ENCODE results near the gene DDC.
"Not testable (repeated sequence)": the region's sequence is repeated elsewhere in the genome, so short reads cannot be mapped to it uniquely, and the experiment has no call there.

The DDC gene

GRCh38 chr7:50533866-50534265, 31.3 kb downstream of the DDC start:
- H3K9ac ChIP-seq (ENCODE audit: low read depth, low read length) = no peak overlapping the region
- H3K36me3 ChIP-seq (ENCODE audit: insufficient read depth, low read length) = no peaks in the 10 kb centered on the region
- no peaks in the 10 kb centered on the region for H3K9me3 ChIP-seq (ENCODE audit: control insufficient read depth, insufficient read depth, low read length)
- H3K4me1 ChIP-seq (ENCODE audit: insufficient read depth, low read length) = peaks cover 19% of the 10 kb centered on the region

GRCh38 chr7:50531928-50532327, 33.3 kb downstream of the DDC start:
- peaks cover 23% of the 10 kb centered on the region for H3K4me1 ChIP-seq (ENCODE audit: insufficient read depth, low read length)
- no peaks in the 10 kb centered on the region for H3K36me3 ChIP-seq (ENCODE audit: insufficient read depth, low read length)
- peak overlapping the region; percentile 28; the same call in 1 of the 2 replicates for H3K9ac ChIP-seq (ENCODE audit: low read depth, low read length)
- H3K9me3 ChIP-seq (ENCODE audit: control insufficient read depth, insufficient read depth, low read length) = no peaks in the 10 kb centered on the region

DNA sequence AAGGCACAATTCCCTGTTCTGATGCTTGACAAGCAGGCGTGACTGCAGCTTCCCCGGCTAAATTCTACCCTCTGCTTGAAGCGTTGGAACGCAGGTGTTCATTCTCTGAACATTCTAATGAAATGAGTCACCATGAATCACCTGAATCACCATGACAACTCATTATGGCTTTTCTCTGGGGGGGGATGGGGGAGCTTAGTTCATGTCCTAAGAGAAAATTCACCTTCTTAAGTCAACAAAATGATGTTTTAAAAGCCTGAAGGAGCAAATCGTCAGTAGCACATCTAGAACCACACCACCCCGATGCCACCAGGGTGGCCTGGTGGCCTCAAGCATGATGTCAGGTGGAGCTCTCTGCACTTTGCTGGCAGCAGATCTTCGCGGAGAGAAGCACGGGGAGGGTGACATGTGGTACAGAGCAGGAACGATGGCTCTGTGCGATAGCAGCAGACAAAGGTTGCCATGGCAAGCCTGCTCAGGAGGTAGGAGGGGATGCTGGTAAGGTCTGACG, 33.7 kb downstream of the DDC start:
- Histone ChIP-seq H3K9ac (ENCODE audit: low read depth, low read length) (peak overlapping the region; percentile 28; the same call in 1 of the 2 replicates), H3K4me1 (ENCODE audit: insufficient read depth, low read length) (peaks cover 23% of the 10 kb centered on the region), H3K9me3 (ENCODE audit: control insufficient read depth, insufficient read depth, low read length) (no peaks in the 10 kb centered on the region), H3K36me3 (ENCODE audit: insufficient read depth, low read length) (no peaks in the 10 kb centered on the region)

DNA sequence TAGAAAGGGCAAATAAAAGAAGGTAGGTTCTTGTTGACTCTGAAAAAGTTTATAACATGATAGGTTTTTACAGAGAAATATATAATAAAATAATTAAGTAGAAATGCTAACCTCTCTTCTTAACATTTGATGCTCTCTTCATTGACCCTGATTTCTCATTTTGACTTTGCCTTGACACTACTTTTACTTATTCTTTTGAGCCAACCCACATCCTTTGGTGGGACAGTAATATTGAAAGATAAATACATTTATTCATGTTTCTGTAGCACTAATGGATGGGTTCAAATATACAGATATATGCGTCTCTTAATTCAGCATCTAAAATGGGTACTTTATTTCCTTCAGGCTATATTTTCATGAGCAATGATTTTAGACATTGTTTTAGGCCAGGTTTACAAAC, 34.4 kb downstream of the DDC start:
- no peak overlapping the region for H3K9ac ChIP-seq (ENCODE audit: low read depth, low read length)
- H3K9me3 ChIP-seq (ENCODE audit: control insufficient read depth, insufficient read depth, low read length) = no peaks in the 10 kb centered on the region
- H3K4me1 ChIP-seq (ENCODE audit: insufficient read depth, low read length) = peaks cover 23% of the 10 kb centered on the region
- no peaks in the 10 kb centered on the region for H3K36me3 ChIP-seq (ENCODE audit: insufficient read depth, low read length)

GRCh38 chr7:50529093-50529862, 35.9 kb downstream of the DDC start:
- no peak overlapping the region for H3K9ac ChIP-seq (ENCODE audit: low read depth, low read length)
- H3K9me3 ChIP-seq (ENCODE audit: control insufficient read depth, insufficient read depth, low read length) = no peaks in the 10 kb centered on the region
- H3K4me1 ChIP-seq (ENCODE audit: insufficient read depth, low read length) = peaks cover 23% of the 10 kb centered on the region
- no peaks in the 10 kb centered on the region for H3K36me3 ChIP-seq (ENCODE audit: insufficient read depth, low read length)

GRCh38 chr7:50528266-50529092, 36.7 kb downstream of the DDC start:
- Histone ChIP-seq H3K36me3 (ENCODE audit: insufficient read depth, low read length) (no peaks in the 10 kb centered on the region), H3K9me3 (ENCODE audit: control insufficient read depth, insufficient read depth, low read length) (no peaks in the 10 kb centered on the region), H3K4me1 (ENCODE audit: insufficient read depth, low read length) (peaks cover 18% of the 10 kb centered on the region), H3K9ac (ENCODE audit: low read depth, low read length) (no peak overlapping the region)

DNA sequence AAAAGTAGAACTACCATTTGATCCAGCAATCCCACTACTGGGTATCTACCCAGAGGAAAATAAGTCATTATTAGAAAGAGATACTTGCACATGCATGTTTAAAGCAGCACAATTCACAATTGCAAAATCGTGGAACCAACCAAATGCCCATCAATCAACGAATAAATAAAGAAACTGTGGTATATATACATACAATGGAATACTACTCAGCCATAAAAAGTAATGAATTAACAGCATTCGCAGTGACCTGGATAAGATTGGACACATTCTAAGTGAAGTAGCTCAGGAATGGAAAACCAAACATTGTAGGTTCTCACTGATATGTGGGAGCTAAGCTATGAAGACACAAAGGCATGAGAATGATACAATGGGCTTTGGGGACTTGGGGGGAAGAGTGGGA, 45.9 kb downstream of the DDC start:
- H3K9ac ChIP-seq (ENCODE audit: low read depth, low read length); H3K9me3 ChIP-seq (ENCODE audit: control insufficient read depth, insufficient read depth, low read length); H3K4me1 ChIP-seq (ENCODE audit: insufficient read depth, low read length); H3K36me3 ChIP-seq (ENCODE audit: insufficient read depth, low read length): not testable (repeated sequence)

DNA sequence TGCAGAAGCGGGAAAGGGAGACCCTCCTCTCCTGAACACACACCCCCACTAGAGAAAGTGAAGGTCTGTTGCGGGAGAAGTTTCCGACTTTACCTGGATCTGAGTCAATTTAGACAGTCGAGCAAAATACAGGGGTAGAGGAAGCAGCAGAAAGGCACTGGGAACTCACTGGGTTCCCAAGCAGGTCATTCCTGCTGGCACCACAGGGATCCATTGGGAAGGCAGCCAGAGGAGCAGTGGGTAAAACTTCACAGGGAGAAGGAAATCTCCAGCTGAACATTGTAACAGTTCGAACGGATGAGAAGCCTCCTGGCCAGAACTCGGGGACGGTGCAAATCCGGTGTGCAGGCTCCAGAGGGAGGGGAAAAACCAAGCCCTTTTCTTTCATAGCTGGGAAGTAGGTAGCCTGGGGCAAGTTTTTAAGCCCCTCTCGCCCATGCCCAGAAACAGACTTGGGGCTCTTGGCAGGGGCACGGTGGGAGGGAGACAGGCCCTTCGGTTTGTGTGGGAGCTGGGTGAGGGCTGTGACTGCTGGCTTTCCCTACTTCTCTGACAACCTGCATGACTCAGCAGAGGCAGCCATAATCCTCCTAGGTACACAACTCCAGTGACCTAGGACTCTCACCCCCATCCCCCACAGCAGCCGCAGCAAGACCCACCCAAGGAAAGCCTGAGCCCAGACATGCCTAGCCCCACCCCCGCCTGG, 51.9 kb downstream of the DDC start:
- Histone ChIP-seq H3K9me3 (ENCODE audit: control insufficient read depth, insufficient read depth, low read length) (no peaks in the 10 kb centered on the region; the same call in 1 of the 2 replicates), H3K9ac (ENCODE audit: low read depth, low read length) (no peak overlapping the region), H3K4me1 (ENCODE audit: insufficient read depth, low read length) (no peaks in the 10 kb centered on the region), H3K36me3 (ENCODE audit: insufficient read depth, low read length) (no peaks in the 10 kb centered on the region)

DNA sequence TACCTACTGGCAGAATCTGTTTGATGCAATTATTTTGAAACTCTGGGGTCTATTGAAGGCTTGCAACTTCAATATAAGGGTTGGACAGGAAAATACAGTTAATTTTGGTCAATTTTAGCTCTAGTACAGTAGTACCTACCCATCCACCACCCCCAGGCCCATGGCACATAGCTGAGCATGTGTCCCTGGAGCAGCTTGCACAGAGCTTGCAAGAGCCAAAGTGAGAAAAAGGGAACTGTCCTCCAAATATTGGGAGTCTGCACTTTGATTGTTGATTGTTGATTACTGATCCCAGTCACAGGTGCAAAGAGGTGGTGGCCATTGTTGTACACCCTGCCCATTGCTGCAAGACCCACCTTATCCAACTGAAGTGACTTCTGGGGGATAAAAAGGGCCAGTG, 52.8 kb downstream of the DDC start:
- Histone ChIP-seq H3K36me3 (ENCODE audit: insufficient read depth, low read length) (no peaks in the 10 kb centered on the region), H3K9ac (ENCODE audit: low read depth, low read length) (no peak overlapping the region), H3K4me1 (ENCODE audit: insufficient read depth, low read length) (no peaks in the 10 kb centered on the region), H3K9me3 (ENCODE audit: control insufficient read depth, insufficient read depth, low read length) (no peaks in the 10 kb centered on the region; the same call in 1 of the 2 replicates)

GRCh38 chr7:50509459-50509858, 55.7 kb downstream of the DDC start:
- Histone ChIP-seq H3K4me1 (ENCODE audit: insufficient read depth, low read length) (no peaks in the 10 kb centered on the region), H3K36me3 (ENCODE audit: insufficient read depth, low read length) (no peaks in the 10 kb centered on the region)

DNA sequence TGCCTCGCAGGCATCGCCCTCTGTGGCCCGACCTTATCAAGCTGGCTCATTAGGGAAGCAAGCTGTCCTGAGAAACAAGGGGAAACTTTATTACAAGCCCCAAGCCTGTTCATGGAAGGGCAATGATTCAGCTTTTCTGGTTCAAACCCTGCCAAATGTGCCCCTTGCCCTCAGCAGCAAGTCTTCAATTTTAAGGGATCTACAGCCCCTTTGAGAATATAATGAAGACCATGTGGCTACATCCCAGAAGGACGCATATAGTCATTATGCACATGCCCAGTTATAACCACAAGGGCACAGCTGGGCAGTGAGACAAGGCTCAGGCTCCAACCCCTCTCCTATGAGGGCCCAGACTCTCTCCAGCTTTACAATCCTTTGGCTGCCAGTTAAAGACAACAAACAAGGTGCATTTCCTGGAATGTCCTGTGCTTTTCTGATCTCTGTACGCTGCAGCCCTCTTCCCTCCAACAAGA, 56.7 kb downstream of the DDC start:
- no peaks in the 10 kb centered on the region for H3K4me1 ChIP-seq (ENCODE audit: insufficient read depth, low read length)
- no peak overlapping the region for H3K9ac ChIP-seq (ENCODE audit: low read depth, low read length)
- no peaks in the 10 kb centered on the region for H3K36me3 ChIP-seq (ENCODE audit: insufficient read depth, low read length)
- H3K9me3 ChIP-seq (ENCODE audit: control insufficient read depth, insufficient read depth, low read length) = no peaks in the 10 kb centered on the region

More at GRCh38 chr7:50509459-50509858, 55.7 kb downstream of the DDC start:
- H3K9ac ChIP-seq (ENCODE audit: low read depth, low read length) = no peak overlapping the region
- H3K9me3 ChIP-seq (ENCODE audit: control insufficient read depth, insufficient read depth, low read length) = no peaks in the 10 kb centered on the region

GRCh38 chr7:50507898-50508470, 57.2 kb downstream of the DDC start:
- Histone ChIP-seq H3K9me3 (ENCODE audit: control insufficient read depth, insufficient read depth, low read length) (no peaks in the 10 kb centered on the region), H3K36me3 (ENCODE audit: insufficient read depth, low read length) (no peaks in the 10 kb centered on the region), H3K4me1 (ENCODE audit: insufficient read depth, low read length) (no peaks in the 10 kb centered on the region), H3K9ac (ENCODE audit: low read depth, low read length) (no peak overlapping the region)

- Histone ChIP-seq H3K9me3 (ENCODE audit: control insufficient read depth, insufficient read depth, low read length) (no peaks in the 10 kb centered on the region), H3K36me3 (ENCODE audit: insufficient read depth, low read length) (no peaks in the 10 kb centered on the region), H3K9ac (ENCODE audit: low read depth, low read length) (no peak overlapping the region), H3K4me1 (ENCODE audit: insufficient read depth, low read length) (no peaks in the 10 kb centered on the region)
These were observed 59.5 kb downstream of the DDC start for GRCh38 chr7:50505553-50506210.

Data from ES-I3 (cell line).